K562 (cell line): ENCODE data around the gene CIAO2B. TPM values are rescaled to one million over a fixed set of nuclear protein-coding genes. Genes with fewer than 3 reads are reported as not detected.
A peak's percentile ranks its signal among the peaks of the same experiment; 100 is the strongest.

Source experiments
- CSDE1 ChIP-seq, 2 experiments: fragments of 450-650 bp; IDR thresholded peaks; 2 replicates each; pipeline ENCODE4 v1.6.1; 2016; ENCODE audit warnings: mild to moderate bottlenecking in 1 of 2
- ESRRA ChIP-seq: fragments of 450-650 bp; IDR thresholded peaks from 2 replicates; pipeline ENCODE4 v1.6.1; 2014; ENCODE audit warnings: low read depth, mild to moderate bottlenecking, moderate library complexity, borderline replicate concordance
- HNRNPK ChIP-seq: fragments of 200-400 bp; formaldehyde crosslinking; IDR thresholded peaks from one replicate; pipeline ENCODE4 v1.6.1; 2018; ENCODE audit warnings: mild to moderate bottlenecking, low read depth, low read length; ENCODE audit not compliant: poor library complexity, severe bottlenecking
- HNRNPL ChIP-seq: fragments of 200-400 bp; formaldehyde crosslinking; IDR thresholded peaks from 2 replicates; pipeline ENCODE4 v1.6.1; 2017; ENCODE audit warnings: low read depth, mild to moderate bottlenecking, low read length
- KLF10 ChIP-seq: fragments of 250-450 bp; sonication (Bioruptor Pico); IDR thresholded peaks from 2 replicates; pipeline ENCODE4 v1.6.1; 2021; ENCODE audit warnings: matching md5 sums
- NCOA2 ChIP-seq, 2 experiments: fragments of 450-650 bp; IDR thresholded peaks; 2 replicates each; pipeline ENCODE4 v1.6.1; 2018; ENCODE audit warnings: mild to moderate bottlenecking in 2 of 2, moderate library complexity in 1 of 2; ENCODE audit not compliant: partially characterized antibody in 2 of 2
- NELFE ChIP-seq: IDR thresholded peaks from 2 replicates; pipeline ENCODE4 v1.6.1; 2011; ENCODE audit warnings: mild to moderate bottlenecking; ENCODE audit not compliant: insufficient read depth, insufficient read length
- PHF20 ChIP-seq: fragments of 450-650 bp; IDR thresholded peaks from 2 replicates; pipeline ENCODE4 v1.6.1; 2018; ENCODE audit not compliant: partially characterized antibody
- PHF21A ChIP-seq: fragments of 450-650 bp; IDR thresholded peaks from 2 replicates; pipeline ENCODE4 v1.6.1; 2017; ENCODE audit warnings: low read depth, borderline replicate concordance
- SMC3 ChIP-seq: conservative IDR thresholded peaks from 2 replicates; pipeline ENCODE4 v1.6.1; 2011; ENCODE audit warnings: low read depth, low read length, improper control_type of control experiment; ENCODE audit not compliant: insufficient read depth
- TAF7 ChIP-seq: fragments of 450-650 bp; IDR thresholded peaks from 2 replicates; pipeline ENCODE4 v1.6.1; 2016; ENCODE audit warnings: missing genetic modification characterization, missing compliant biosample characterization
- ZKSCAN1 ChIP-seq: fragments of 150-350 bp; IDR thresholded peaks from 2 replicates; pipeline ENCODE4 v1.6.1; 2016; ENCODE audit warnings: low read depth, low read length
- ZKSCAN8 ChIP-seq: fragments of 200-800 bp; sonication (Bioruptor generic); IDR thresholded peaks from 2 replicates; pipeline ENCODE4 v1.6.1; 2016; ENCODE audit warnings: missing genetic modification characterization, missing compliant biosample characterization
- ZNF133 ChIP-seq: fragments of 250-450 bp; sonication (Bioruptor Pico); IDR thresholded peaks from 2 replicates; pipeline ENCODE4 v1.4.0; 2020; ENCODE audit warnings: mild to moderate bottlenecking
- ZNF274 ChIP-seq: IDR thresholded peaks from 2 replicates; pipeline ENCODE4 v1.6.1; 2011; ENCODE audit warnings: low read depth, mild to moderate bottlenecking, low read length, moderate library complexity, borderline replicate concordance
- ZNF282 ChIP-seq: sonication (generic); formaldehyde crosslinking; IDR thresholded peaks from 2 replicates; pipeline ENCODE4 v1.8.1; 2023; ENCODE audit warnings: missing genetic modification reagents
- ZNF384 ChIP-seq: IDR thresholded peaks from 2 replicates; pipeline ENCODE4 v1.6.1; 2012; ENCODE audit warnings: low read depth, low read length, improper control_type of control experiment
- ZNF436 ChIP-seq: fragments of 250-450, 450-650 bp; sonication (Bioruptor Pico); formaldehyde crosslinking; IDR thresholded peaks from 2 replicates; pipeline ENCODE4 v1.7.0; 2020; ENCODE audit warnings: mild to moderate bottlenecking
- ZNF830 ChIP-seq: fragments of 250-450 bp; sonication (Bioruptor Pico); IDR thresholded peaks from 2 replicates; pipeline ENCODE4 v1.5.0; 2021; ENCODE audit warnings: mild to moderate bottlenecking
- polyA plus RNA-seq, 8 experiments: library from polyadenylated mRNA; depleted of rRNA in 4 of 8; stranded (reverse) in 5 of 8; unstranded in 3 of 8; fragments of >200 nt; fragmentation: Nextera tagmentation in 2 of 8; fragmentation: Illumina TruSeq in 1 of 8; extraction: Ambion mirVana in 2 of 8; extraction: Trizol in 1 of 8; gene quantifications; 2 replicates each; pipeline versions ENCODE4 v1.2.1 to v1.2.3, GENCODE V29; 2011 to 2014; ENCODE audit warnings: inconsistent platforms in 1 of 8, missing spikeins in 1 of 8
- total RNA-seq, 7 experiments: library from RNA; depleted of rRNA in 6 of 7; stranded (reverse); fragments of >200 nt in 6 of 7; fragmentation: Illumina TruSeq in 2 of 7; extraction: Trizol in 2 of 7; gene quantifications; 2 replicates each; pipeline versions ENCODE4 v1.2.1 to v1.2.3, GENCODE V29; 2011 to 2021; ENCODE audit warnings: low replicate concordance in 1 of 7
- TF ChIP-seq, protein P1 (sequence below): fragments of 450-650 bp; formaldehyde crosslinking; IDR thresholded peaks from 2 replicates; pipeline ENCODE4 v1.4.0; 2022; ENCODE audit warnings: missing genetic modification characterization
- TF ChIP-seq, protein P2 (sequence below), 2 experiments: fragments of 450-650 bp; IDR thresholded peaks; 2 replicates each; pipeline ENCODE4 v1.6.1; 2018; ENCODE audit warnings: mild to moderate bottlenecking in 2 of 2, low read depth in 1 of 2; ENCODE audit not compliant: partially characterized antibody in 2 of 2
- TF ChIP-seq, protein P3 (sequence below): fragments of 250-450 bp; sonication (Bioruptor Pico); IDR thresholded peaks from 2 replicates; pipeline ENCODE4 v1.9.0; 2021; ENCODE audit warnings: mild to moderate bottlenecking, inconsistent platforms

The CIAO2B gene
- total and polyA plus RNA-seq, 9 of the 15 experiments (the other 6 are each of a cell fraction or from before 2014, with no cell fraction given): 86.8 to 182 (median 113) TPM

DNA sequence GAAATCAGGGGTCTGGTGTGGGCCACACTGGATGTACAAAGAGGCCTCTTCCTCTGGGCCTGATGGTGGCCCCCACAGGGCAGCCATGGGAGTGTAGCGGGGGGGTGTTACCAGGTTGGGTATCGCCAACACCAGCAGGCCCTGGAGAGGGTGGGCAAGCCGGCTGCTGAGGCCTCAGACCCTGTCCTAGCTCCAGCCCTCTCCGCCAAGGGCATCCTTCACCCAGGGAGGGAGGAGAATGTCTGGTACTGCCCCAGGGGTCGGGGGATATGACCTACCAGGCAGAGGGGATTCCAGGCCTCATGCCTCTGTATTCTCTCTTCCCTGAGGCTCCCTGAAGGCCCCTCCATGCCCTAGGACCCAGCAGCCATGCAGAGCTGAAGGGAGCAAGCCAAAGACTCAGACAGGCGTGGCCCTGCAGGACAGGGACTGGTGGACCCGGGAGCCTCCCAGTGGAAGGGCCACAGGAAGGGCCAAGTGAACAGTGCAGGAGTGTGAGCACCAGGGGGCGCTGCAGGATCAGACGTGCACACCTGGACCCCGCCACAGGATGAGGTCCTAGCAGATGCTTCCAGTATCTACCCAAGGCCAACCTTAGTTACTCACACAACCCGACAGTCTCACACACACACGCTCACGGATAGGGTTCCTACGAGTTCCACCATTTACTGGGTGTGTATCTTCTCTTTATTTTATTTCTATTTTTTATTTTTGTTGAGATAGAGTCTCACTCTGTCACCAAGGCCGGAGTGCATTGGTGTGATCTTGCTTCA is 43.3 kb upstream of the CIAO2B start (continued):
- TF ChIP-seq, protein P1, sequence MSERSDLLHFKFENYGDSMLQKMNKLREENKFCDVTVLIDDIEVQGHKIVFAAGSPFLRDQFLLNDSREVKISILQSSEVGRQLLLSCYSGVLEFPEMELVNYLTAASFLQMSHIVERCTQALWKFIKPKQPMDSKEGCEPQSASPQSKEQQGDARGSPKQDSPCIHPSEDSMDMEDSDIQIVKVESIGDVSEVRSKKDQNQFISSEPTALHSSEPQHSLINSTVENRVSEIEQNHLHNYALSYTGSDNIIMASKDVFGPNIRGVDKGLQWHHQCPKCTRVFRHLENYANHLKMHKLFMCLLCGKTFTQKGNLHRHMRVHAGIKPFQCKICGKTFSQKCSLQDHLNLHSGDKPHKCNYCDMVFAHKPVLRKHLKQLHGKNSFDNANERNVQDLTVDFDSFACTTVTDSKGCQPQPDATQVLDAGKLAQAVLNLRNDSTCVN: no peak
- TF ChIP-seq, protein P2, sequence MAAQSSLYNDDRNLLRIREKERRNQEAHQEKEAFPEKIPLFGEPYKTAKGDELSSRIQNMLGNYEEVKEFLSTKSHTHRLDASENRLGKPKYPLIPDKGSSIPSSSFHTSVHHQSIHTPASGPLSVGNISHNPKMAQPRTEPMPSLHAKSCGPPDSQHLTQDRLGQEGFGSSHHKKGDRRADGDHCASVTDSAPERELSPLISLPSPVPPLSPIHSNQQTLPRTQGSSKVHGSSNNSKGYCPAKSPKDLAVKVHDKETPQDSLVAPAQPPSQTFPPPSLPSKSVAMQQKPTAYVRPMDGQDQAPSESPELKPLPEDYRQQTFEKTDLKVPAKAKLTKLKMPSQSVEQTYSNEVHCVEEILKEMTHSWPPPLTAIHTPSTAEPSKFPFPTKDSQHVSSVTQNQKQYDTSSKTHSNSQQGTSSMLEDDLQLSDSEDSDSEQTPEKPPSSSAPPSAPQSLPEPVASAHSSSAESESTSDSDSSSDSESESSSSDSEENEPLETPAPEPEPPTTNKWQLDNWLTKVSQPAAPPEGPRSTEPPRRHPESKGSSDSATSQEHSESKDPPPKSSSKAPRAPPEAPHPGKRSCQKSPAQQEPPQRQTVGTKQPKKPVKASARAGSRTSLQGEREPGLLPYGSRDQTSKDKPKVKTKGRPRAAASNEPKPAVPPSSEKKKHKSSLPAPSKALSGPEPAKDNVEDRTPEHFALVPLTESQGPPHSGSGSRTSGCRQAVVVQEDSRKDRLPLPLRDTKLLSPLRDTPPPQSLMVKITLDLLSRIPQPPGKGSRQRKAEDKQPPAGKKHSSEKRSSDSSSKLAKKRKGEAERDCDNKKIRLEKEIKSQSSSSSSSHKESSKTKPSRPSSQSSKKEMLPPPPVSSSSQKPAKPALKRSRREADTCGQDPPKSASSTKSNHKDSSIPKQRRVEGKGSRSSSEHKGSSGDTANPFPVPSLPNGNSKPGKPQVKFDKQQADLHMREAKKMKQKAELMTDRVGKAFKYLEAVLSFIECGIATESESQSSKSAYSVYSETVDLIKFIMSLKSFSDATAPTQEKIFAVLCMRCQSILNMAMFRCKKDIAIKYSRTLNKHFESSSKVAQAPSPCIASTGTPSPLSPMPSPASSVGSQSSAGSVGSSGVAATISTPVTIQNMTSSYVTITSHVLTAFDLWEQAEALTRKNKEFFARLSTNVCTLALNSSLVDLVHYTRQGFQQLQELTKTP (IDR thresholded peaks at IDR 0.05; ENCODE audit: low read depth in 1 of 2, partially characterized antibody in 2 of 2): peak in 1 of 2 experiments; percentile 33
- no peak for TF ChIP-seq ZNF830 (CRISPR knock-in tag)
- peak; percentile 63; the same call in 1 of the 2 replicates for TF ChIP-seq ZKSCAN1
- no peak for TF ChIP-seq ZNF133
- TF ChIP-seq KLF10 (CRISPR knock-in tag): no peak
- no peak for TF ChIP-seq ZKSCAN8 (CRISPR knock-in tag)
- TF ChIP-seq PHF20: no peak
- TF ChIP-seq HNRNPK: no peak
- no peak for TF ChIP-seq TAF7 (tag)
- TF ChIP-seq ZNF384: 0 out of 2 replicates have a peak, but pooled peaks have one; percentile 20
- TF ChIP-seq ZNF436: no peak
- TF ChIP-seq ZNF274: no peak
- TF ChIP-seq ZNF282: no peak
- 0 out of 2 replicates have a peak, but pooled peaks have one; percentile 24 for TF ChIP-seq ESRRA
- 0 out of 2 replicates have a peak, but pooled peaks have one; percentile 10 for TF ChIP-seq PHF21A
- TF ChIP-seq, protein P3, sequence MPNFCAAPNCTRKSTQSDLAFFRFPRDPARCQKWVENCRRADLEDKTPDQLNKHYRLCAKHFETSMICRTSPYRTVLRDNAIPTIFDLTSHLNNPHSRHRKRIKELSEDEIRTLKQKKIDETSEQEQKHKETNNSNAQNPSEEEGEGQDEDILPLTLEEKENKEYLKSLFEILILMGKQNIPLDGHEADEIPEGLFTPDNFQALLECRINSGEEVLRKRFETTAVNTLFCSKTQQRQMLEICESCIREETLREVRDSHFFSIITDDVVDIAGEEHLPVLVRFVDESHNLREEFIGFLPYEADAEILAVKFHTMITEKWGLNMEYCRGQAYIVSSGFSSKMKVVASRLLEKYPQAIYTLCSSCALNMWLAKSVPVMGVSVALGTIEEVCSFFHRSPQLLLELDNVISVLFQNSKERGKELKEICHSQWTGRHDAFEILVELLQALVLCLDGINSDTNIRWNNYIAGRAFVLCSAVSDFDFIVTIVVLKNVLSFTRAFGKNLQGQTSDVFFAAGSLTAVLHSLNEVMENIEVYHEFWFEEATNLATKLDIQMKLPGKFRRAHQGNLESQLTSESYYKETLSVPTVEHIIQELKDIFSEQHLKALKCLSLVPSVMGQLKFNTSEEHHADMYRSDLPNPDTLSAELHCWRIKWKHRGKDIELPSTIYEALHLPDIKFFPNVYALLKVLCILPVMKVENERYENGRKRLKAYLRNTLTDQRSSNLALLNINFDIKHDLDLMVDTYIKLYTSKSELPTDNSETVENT: no peak
- no peak for TF ChIP-seq CSDE1 (IDR thresholded peaks at IDR 0.05)
- no peak for TF ChIP-seq NCOA2 (IDR thresholded peaks at IDR 0.05; ENCODE audit: partially characterized antibody in 2 of 2)
- no peak for TF ChIP-seq HNRNPL
- peak; percentile 99 for TF ChIP-seq SMC3
- TF ChIP-seq NELFE: no peak
